ENCODE data around the gene IFITM5.

Gene IFITM5

GRCh38 chr11:257766-258493, 41.4 kb downstream of the IFITM5 start:
- DNase-seq = no peak

GRCh38 chr11:256952-257737, 42.2 kb downstream of the IFITM5 start:
- no peak for DNase-seq

- DNase-seq = no peak
These were observed 43.5 kb downstream of the IFITM5 start for GRCh38 chr11:255816-256215.

- DNase-seq = no peak
These were observed 44.1 kb downstream of the IFITM5 start for GRCh38 chr11:255176-255575.

- no peak for DNase-seq
These were observed 45.4 kb downstream of the IFITM5 start for GRCh38 chr11:253886-254270.

- no peak for DNase-seq
These were observed 46.0 kb downstream of the IFITM5 start for GRCh38 chr11:253160-253885.

GRCh38 chr11:252666-253065, 46.7 kb downstream of the IFITM5 start:
- DNase-seq = no peak

GRCh38 chr11:251550-251949, 47.8 kb downstream of the IFITM5 start:
- peak; percentile 10 for DNase-seq

- DNase-seq = peak; percentile 86
These were observed 48.5 kb downstream of the IFITM5 start for GRCh38 chr11:250740-251299.

GRCh38 chr11:250274-250673, 49.1 kb downstream of the IFITM5 start:
- no peak for DNase-seq

GRCh38 chr11:249062-249461, 50.3 kb downstream of the IFITM5 start:
- DNase-seq = no peak
